Activated CD4-positive, alpha-beta T cell treated with anti-CD3 and anti-CD28 coated beads, Interleukin-10, Interleukin-2, amounts not matched to agents 100 ng/mL and 50 ng/mL, durations not matched to agents 16 hours and 8 hours (primary cell): ENCODE measurements around the gene ANKZF1.

ENCODE experiments used
- DNase-seq: peaks from one replicate; pipeline ENCODE4 v3.0.0-alpha.2; 2020

ANKZF1 gene

DNA sequence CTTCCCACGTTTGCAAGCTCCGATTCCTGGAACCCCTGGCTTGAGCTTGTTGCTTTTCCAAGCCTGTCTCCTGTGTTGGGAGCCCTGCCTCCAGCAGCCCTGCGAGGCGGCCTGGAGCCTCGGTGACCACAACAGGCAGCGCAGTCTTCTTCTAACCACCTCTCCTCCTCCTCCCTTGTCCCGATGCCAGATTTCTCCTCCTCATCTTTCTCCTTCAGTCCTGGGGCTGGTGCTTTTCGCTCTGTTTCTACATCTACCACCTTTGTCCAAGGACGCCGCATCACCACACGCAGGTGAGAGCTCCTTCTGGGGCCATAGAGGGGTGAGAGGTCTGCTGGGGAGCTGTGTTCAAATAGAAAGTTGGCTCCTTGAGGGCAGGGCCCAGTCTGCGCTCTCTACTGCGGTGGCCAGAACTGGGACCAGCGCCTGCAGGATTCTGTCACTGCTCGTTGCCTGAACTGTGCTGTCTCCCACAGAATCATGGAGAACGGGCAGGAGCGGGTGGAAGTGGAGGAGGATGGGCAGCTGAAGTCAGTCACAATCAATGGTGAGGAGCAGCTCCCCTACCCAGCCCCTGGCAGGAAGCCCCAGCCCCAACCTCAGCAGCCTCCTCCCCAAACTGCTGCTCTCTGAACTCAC, 53.5 kb downstream of the ANKZF1 start:
- no peak for DNase-seq

DNA sequence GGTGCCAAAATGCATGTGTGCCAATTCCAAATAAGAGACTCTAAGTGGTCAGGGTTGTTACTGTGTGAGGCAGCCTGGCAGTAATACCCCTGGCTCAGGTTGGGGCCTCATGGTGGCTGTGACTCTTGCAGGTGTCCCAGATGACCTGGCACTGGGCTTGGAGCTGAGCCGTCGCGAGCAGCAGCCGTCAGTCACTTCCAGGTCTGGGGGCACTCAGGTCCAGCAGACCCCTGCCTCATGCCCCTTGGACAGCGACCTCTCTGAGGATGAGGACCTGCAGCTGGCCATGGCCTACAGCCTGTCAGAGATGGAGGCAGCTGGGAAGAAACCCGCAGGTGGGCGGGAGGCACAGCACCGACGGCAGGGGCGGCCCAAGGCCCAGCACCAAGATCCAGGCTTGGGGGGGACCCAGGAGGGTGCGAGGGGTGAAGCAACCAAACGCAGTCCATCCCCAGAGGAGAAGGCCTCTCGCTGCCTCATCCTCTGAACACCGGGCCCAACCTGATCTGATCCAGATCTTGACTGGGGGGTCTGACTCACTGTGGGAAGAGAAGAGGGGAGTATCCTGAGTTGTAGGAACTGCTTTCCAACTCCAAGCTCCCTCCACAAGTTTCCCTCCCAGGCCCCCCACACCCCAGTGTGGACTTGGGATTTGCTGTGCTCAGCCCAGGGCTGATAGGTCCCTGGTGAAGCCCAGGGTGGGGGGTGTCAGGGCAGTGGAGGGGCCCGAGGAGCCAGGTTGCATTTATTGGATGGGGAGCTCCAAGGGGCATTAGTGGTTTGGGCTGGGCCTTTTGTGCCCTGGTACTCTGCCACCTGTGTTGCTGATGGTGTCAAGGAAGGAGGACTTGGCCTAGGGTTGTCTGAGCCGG, 55.1 kb downstream of the ANKZF1 start:
- DNase-seq = no peak

DNA sequence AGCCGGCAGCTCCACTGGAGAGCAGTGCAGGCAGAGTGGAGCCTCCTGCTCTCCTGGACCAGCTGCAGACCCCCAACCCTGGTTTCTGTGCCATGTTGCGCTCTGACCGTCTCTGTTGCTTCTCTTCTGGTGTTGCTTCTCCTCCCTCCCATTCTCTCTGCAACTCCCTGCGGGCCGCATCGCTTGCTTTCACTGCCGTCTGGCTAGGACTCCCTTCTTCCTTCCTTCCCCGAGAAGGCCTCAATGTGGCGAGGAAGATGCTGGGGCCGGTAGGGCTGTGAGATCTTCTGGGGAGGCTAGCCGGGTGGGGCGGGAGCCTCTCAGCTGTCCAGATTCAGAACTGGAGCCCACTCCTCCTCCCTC, 55.7 kb downstream of the ANKZF1 start:
- no peak for DNase-seq

DNA sequence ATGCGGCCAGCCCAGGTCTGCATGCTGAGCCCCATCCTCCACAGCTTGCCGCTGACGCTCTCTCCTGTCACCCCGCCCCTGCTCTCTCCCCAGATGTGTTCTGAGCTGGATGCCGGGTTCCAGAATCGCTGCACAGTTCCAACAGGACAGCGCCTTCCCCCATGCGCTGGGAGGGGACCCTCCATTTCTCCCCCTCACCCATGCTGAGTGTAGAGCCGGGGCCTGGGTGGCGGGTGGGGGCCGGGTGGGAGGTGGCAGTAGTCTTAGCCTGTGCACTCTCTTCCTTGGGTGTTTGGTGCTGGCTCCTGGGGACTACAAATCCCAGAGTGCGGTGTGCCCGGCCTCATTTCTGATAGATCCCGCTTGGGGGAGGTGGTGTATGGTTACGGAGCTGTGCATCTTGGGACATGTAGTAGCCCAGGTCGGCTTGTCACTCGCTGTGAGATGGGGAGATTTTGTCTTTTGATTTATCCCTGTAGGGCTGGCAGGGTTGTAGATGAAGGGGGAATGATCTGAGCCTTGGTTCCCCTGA, 56.4 kb downstream of the ANKZF1 start:
- no peak for DNase-seq
